Hypothalamus (tissue), 51 donors: ENCODE results near the gene TSPO2.
"Not testable (repeated sequence)": the region's sequence is repeated elsewhere in the genome, so short reads cannot be mapped to it uniquely, and the experiment has no call there.

ENCODE experiments used
- DNase-seq, 51 donors: peaks; one replicate each; lab custom pipeline; 2025; lab: John Stamatoyannopoulos, UW

The TSPO2 gene

GRCh38 chr6:41042226-41043055, at the start of gene TSPO2:
Gene TSPO2 (plus strand): TSS chr6:41042467. CDS start chr6:41042986, 519 bp downstream.
- DNase-seq: no peak

GRCh38 chr6:40992746-40993145, 49.5 kb upstream of the TSPO2 start:
- no peak for DNase-seq

GRCh38 chr6:40996591-40997233, 45.6 kb upstream of the TSPO2 start:
- DNase-seq: peak in 3 of 51 donors; percentile 14 to 33 (median 28)

- peak in 2 of 51 donors; percentile 15 to 19 for DNase-seq
Measured at GRCh38 chr6:40997234-40997957, 44.9 kb upstream of the TSPO2 start.

GRCh38 chr6:40998661-40999060, 43.6 kb upstream of the TSPO2 start:
- no peak for DNase-seq

GRCh38 chr6:40999569-40999968, 42.7 kb upstream of the TSPO2 start:
- DNase-seq: peak in 6 of 51 donors; percentile 4 to 18 (median 6)

- no peak for DNase-seq
Measured at GRCh38 chr6:41000248-41000647, 42.0 kb upstream of the TSPO2 start.

GRCh38 chr6:41002168-41002567, 40.1 kb upstream of the TSPO2 start:
- DNase-seq: no peak

GRCh38 chr6:41006217-41006616, 36.0 kb upstream of the TSPO2 start:
- peak in 5 of 51 donors; percentile 2 to 19 (median 4) for DNase-seq

GRCh38 chr6:41006980-41007379, 35.3 kb upstream of the TSPO2 start:
- DNase-seq: not testable (repeated sequence)

GRCh38 chr6:41008011-41008410, 34.3 kb upstream of the TSPO2 start:
- no peak for DNase-seq

GRCh38 chr6:41009669-41010068, 32.6 kb upstream of the TSPO2 start:
- DNase-seq: no peak

GRCh38 chr6:41011673-41012072, 30.6 kb upstream of the TSPO2 start:
- no peak for DNase-seq

- no peak for DNase-seq
Measured at GRCh38 chr6:41013466-41014153, 28.7 kb upstream of the TSPO2 start.

- DNase-seq: no peak
Measured at GRCh38 chr6:41014780-41015179, 27.5 kb upstream of the TSPO2 start.

- not testable (repeated sequence) for DNase-seq
Measured at GRCh38 chr6:41015860-41016259, 26.4 kb upstream of the TSPO2 start.

- no peak for DNase-seq
Measured at GRCh38 chr6:41017663-41018062, 24.6 kb upstream of the TSPO2 start.

- DNase-seq: peak in 9 of 51 donors; percentile 3 to 35 (median 11)
Measured at GRCh38 chr6:41021832-41022231, 20.4 kb upstream of the TSPO2 start.

GRCh38 chr6:41022294-41022693, 20.0 kb upstream of the TSPO2 start:
- no peak for DNase-seq

- no peak for DNase-seq
Measured at GRCh38 chr6:41023114-41023513, 19.2 kb upstream of the TSPO2 start.
